T47D (cell line): ENCODE measurements around the gene GNG10.
A peak's percentile ranks its signal among the peaks of the same experiment; 100 is the strongest.

ENCODE experiments used
- DNase-seq, 2 experiments: peaks; one replicate each; pipeline versions ENCODE4 v3.0.0 to v3.0.0-alpha.2; 2011 to 2012; ENCODE audit warnings: low read depth in 1 of 2, low spot score in 1 of 2
- JUND ChIP-seq: IDR thresholded peaks from 2 replicates; pipeline ENCODE4 v1.6.1; 2012; ENCODE audit warnings: low read depth
- in situ Hi-C: cut with HindIII; loops from 2 replicates; pipeline ENCODE4 v1.10.0; 2016; ENCODE audit warnings: low sequenced_read_pairs, low pct_unique_long_range_greater_than_20kb

Gene GNG10

DNA sequence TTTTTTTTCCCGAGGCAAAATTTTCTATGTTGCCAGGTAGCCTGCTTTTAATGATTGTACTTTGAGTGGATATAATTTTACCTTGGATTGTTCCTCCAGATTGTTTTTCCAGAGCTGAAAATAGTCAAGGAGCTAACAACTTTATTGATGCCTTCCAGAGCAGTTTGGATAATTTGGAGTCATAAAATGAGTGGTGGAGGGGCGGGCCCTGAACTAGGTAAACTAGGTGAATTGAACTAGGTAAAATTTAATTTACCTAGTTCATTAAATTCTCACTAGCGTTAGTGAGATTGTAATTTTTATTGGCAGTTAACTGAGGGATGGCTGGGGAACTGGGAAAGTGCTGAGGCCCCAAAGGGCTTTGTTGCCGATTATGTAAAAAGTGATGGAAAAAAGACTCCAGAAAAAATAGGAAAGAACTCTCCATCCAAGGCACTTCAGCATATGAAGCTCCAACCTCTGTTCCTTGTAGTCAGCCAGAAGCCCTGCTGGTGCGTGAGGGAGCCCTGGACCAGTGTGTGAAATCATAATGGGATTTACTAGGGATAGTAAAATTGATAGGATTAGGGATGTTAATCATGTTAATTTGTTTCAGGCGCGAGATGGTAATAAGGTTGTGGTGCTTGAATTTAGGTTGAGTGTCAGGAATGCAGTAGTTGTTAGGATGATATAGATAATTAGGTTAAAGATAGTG, 28.6 kb upstream of the GNG10 start:
- in situ Hi-C loops, result no loop called here
- TF ChIP-seq JUND, result no peak

DNA sequence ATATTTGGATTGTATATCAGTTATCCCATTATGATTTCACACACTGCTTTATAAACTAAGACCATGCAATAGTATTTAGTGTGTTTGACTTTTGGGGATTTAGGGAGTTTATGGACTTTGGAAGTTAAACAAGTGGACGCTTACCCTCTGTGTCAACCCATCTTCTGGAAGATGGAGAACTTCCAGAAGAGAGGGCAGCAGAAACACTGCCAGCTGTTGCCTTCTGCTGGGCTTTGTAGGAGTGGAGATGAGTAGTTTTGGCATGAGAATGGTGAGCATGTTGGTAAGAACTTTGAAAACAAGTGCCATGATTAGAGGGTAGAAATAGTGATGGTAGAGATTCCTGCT, 28.0 kb upstream of the GNG10 start:
- in situ Hi-C loops, result no loop called here
- no peak for DNase-seq
- no peak for TF ChIP-seq JUND

More for the DNA sequence above, 28.6 kb upstream of the GNG10 start:
- no peak for DNase-seq

DNA sequence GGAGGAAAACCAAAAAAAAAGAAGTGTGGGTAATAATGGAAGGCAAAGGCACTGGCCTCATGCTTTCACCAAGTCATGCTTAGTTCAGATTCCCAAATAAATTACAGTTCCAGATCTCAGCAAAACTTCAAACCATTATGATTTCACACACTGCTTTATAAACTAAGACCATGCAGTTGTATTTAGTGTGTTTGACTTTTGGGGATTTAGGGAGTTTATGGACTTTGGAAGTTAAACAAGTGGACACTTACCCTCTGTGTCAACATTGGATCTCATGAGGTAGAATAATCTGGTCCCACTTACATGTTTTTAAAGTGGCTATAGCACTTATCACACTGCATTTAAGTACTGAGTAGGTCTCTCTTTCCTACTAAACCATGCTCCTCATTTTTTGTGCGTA, 26.5 kb upstream of the GNG10 start:
- no peak for DNase-seq
- in situ Hi-C loops, result no loop called here
- TF ChIP-seq JUND, result no peak

DNA sequence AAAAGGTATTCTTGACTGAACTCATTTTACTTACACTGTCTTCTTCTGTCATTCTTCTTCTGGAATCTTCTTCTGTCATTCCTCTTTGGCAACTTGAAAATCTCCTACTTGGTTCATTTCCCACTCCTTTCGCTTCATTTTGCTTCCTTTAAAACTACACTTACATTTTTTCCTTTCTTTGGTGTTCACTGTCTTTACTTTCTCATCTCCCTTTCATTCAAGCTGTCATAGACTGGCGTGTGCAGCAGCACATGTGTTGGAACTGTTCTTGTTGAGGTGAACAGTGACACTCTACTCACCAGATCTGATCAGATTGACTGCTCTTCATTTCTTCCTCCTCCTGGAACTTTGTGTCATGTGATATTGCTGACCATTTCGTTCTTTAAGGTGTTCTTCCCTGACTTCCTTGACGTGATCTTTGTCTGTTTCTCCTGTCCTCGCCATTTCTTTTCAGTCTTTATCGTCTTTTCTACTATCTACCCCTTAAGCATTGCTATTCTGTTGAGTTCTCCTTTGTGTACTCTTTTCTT, 23.9 kb upstream of the GNG10 start:
- in situ Hi-C loops, result no loop called here
- peak in 1 of 2 experiments; percentile 26 for DNase-seq
- no peak for TF ChIP-seq JUND

DNA sequence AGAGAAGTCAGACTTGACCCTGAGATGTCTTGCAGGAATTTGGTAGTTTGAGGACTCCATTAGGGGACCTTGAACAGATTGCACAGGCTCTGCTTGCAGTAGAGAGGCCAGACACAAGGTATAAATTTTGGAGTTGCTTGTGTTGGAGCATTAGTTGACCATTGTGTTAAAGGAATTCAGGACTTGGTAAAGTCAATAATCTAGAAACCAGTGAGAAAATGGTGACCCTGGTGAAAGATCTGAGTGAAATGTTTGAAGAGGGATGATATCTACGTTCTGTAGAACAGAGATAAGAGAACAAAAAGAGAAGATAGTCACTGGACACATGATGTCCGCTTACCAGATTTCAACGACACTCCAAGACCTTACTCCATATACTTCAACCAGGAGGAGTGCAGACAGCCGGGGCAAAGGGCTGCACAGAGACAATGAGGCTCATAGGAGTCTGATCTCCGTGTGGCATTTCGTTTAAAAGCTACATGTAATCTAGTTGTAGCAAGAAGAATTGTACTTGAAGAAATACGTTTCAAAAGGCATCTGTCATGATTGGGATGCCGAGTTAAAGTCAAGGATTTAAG, 17.1 kb upstream of the GNG10 start:
- TF ChIP-seq JUND, result no peak
- no peak for DNase-seq
- in situ Hi-C loops, result no loop called here

DNA sequence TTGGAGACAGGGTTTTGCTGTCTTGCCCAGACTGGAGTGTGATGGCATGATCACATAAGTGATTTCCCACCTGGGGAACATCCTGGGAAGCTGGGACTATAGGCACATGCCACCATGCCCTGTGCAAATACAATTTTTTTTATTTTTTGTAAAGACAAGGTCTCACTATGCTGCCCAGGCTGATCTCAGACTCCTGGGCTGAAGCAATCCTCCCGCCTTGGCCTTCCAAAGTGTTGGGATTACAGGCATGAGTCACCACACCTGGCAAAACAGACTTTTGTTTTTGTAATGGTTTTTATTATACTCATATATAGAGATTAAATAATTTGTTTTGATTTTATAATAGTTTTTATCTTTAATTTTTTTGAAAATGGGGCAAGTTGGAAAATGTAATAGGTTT, 15.6 kb upstream of the GNG10 start:
- in situ Hi-C loops, result no loop called here
- no peak for DNase-seq

DNA sequence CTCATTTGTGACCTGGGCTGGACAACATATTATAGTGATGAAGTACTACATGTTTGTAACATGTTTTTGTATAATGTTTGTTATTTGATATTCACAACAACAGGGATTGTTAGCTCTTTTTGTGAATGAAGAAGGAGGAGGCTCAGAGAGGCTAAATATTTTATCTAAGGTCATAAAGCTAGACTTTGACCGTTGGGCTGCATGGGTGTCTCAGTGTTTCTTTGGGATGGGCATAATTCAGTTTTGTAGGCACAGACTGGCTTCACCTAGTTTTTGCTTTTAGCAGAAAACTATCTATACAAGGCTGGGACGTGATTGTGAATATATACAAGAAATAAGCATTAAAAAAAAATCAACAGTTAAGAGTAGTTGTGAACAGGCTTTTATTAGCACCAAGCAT, 15.0 kb upstream of the GNG10 start:
- no peak for TF ChIP-seq JUND
- in situ Hi-C loops, result no loop called here

More for the DNA sequence above, 15.6 kb upstream of the GNG10 start:
- TF ChIP-seq JUND, result no peak

DNA sequence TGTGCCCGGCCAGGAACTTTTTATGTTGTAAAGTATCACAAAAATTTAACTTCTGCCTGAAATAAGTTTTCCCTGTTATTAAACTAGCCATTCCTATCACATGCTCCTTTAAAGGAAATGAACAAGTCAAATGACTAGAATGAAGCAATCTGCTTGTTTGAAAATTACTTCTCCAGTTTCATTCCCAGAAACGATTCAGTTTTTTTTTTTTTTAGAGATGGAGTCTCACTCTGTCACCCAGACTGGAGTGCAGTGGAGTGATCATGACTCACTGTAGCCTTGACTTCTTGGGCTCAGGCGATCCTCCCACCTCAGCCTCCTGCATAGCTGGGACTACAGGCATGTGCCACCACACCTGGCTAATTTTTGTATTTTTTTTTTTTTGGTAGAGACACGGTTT, 13.3 kb upstream of the GNG10 start:
- in situ Hi-C loops, result no loop called here
- no peak for DNase-seq
- no peak for TF ChIP-seq JUND

More for the DNA sequence above, 15.0 kb upstream of the GNG10 start:
- no peak for DNase-seq

DNA sequence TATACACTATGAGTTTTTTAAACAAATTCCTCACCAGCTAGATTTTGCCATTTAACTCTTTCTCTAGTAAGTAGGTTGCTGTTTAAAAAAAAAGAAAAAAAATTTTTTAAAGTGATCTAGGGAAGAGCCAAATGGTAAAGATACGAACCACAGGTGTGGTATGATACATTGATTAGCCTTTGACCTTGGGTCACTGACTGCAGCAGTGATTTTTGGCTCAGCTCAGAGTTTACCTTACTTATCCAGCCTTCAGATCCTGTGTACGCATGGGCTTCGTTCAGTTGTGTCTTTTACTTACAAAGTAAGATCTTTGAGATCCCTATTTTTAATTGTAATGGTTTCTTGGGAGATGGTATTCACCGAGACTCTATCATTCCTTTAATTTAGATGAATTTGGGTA, 12.4 kb upstream of the GNG10 start:
- no peak for TF ChIP-seq JUND
- in situ Hi-C loops, result no loop called here
- no peak for DNase-seq

DNA sequence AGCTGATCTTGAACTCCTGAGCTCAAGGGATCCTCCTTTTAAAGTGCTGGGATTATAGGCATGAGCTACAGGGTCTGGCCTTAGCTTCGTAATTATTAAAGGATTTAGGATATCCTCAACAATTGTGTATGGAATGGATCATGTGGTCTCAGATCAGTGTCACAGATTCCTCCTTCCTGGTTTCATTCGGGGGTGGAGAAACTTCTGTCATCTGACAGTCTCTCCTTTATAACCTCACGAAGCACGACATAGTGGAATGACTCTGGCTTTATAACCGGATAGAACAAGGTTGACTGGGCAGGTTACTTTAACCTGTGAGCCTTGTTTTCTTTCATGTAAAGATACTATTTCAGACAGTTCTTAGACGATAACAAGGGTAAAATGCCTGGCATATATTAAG, 4.4 kb upstream of the GNG10 start:
- no peak for TF ChIP-seq JUND
- no peak for DNase-seq
- in situ Hi-C loops, result no loop called here

DNA sequence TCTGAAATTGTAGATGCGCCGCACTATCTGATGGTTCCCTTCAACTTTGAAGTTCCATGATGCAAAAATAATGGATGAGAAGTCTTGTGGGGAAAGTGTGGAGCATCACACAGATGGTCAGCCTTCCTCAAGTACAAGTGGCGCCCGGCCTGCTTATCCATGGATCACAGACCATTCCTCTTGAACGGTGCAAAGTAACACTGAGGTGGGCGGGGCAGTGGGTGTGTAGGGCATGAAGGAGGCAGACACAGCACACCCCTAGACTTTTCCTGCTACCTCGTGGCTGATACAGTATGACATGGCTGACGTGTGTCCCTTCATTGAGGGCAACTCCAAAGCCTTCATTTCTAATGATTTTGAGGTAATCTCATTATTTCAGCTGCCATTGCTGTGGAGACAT, 2.5 kb upstream of the GNG10 start:
- no peak for DNase-seq
- in situ Hi-C loops, result no loop called here
- no peak for TF ChIP-seq JUND

DNA sequence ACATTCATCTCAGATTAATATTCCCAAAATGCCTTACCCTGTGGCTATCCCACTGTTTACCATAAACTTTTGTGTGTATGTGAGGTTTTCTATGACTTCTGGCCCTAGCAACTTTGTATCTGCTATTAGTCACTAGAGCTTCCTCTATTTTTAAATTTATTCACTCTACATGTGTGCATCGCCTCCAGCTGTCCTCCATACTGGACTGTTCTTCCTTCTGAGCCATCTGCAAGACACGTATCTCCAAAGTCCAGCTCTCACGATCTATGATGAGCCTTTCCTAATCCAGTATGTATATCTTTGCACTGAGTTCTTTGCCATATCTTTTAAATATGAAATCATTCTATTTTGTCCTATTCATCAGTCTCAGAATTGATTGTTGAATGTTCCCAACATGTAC, 1.7 kb upstream of the GNG10 start:
- no peak for TF ChIP-seq JUND
- DNase-seq, result no peak
- in situ Hi-C loops, result no loop called here

DNA sequence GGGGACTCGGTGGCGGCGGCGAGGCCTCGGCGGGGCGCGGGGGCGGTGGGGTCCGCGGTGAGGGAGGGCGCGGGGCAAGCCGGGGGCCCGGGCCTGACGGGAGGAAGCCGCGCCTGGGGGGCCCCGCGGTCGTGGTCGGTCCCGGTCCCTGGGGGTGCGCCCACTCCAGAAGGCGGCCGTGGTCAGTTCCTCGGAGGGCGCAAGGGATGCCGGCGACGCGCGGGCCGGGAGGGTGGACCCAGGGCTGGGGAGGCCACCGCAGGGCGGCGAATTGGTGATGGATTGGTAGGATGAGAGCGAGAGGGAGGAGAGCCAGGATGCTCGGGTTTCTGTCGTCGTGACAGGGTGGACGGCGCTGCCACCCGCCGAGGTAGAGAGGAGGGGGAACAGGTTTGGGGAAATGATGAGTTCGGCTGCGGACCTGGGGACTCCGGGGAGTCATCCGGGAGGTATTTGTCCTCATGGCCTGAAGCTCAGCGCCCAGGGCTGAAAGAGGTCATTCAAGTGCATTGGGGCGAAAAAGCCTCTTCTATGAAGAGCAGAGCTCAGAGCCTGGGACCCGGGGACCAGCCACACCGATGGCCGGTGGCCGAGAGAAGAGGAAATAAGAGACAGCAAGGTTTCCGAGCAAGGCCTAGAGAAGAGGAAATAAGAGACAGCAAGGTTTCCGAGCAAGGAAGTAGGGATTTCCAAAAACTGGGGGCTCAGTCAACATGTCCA, 557 bp downstream of the GNG10 start:
- DNase-seq, result peak; percentile 53 to 68
- TF ChIP-seq JUND, result no peak
- in situ Hi-C loops, result no loop called here
